ENCODE measurements around the gene MYO16. TPM values are rescaled to one million over a fixed set of nuclear protein-coding genes. Genes with fewer than 3 reads are reported as not detected.

The MYO16 gene
- total RNA-seq, 1 experiment from 2014 or later = not detected

- Mint-ChIP-seq H3K4me1 (no peaks in the 10 kb centered on the region), H3K4me3 (no peak overlapping the region), H3K27ac (no peak overlapping the region), H3K36me3 (ENCODE audit: insufficient read depth in 1 of 3, low read depth in 3 of 3) (no peaks in the 10 kb centered on the region), H3K27me3 (ENCODE audit: low read depth) (no peaks in the 10 kb centered on the region), H3K9me3 (no peaks in the 10 kb centered on the region)
- H3K23me2 ChIP-seq (ENCODE audit: insufficient read length, low read depth, low read length, poor library complexity, severe bottlenecking) = no peaks in the 10 kb centered on the region
- no peak overlapping the region for H2BK120ac ChIP-seq (ENCODE audit: low read depth, low read length, poor library complexity, severe bottlenecking)
- no peak overlapping the region for H4K8ac ChIP-seq (replicated peaks; ENCODE audit: insufficient read length, low read depth, low read length)
- H3K4me2 ChIP-seq (ENCODE audit: insufficient read depth, insufficient read length, low read length) = no peak overlapping the region
- no peak overlapping the region for H4K91ac ChIP-seq (ENCODE audit: insufficient read length, low read depth, low read length)
- no peaks in the 10 kb centered on the region for H4K20me1 ChIP-seq (ENCODE audit: control insufficient read depth, insufficient read depth, insufficient read length)
- H3K79me1 ChIP-seq (ENCODE audit: insufficient read depth, low read depth, low read length, poor library complexity, severe bottlenecking) = no peaks in the 10 kb centered on the region
- DNase-seq = no peak
- no peak overlapping the region for H4K5ac ChIP-seq (ENCODE audit: insufficient read length, low read depth, low read length)
- no peaks in the 10 kb centered on the region for H3K79me2 ChIP-seq (ENCODE audit: insufficient read depth, low read length)
- H2BK12ac ChIP-seq (ENCODE audit: insufficient read length, low read depth, low read length) = no peak overlapping the region
- WGBS (ENCODE audit: extremely low coverage, insufficient read length, low lambda C conversion rate) = no CpG with 5 or more reads among the region's 5 CpGs
- H3T11ph ChIP-seq (ENCODE audit: low read length) = no peak overlapping the region
- no peak overlapping the region for H2BK20ac ChIP-seq (ENCODE audit: low read depth, low read length, poor library complexity, severe bottlenecking)
- H3K18ac ChIP-seq (ENCODE audit: insufficient read length, low read depth, low read length) = no peak overlapping the region
- H2AK5ac ChIP-seq (ENCODE audit: insufficient read length, low read length) = no peak overlapping the region
- H3K9ac ChIP-seq (ENCODE audit: extremely low read depth, insufficient read length, low read length) = no peak overlapping the region
- no peak for TF ChIP-seq CTCF (conservative IDR thresholded peaks at IDR 0.05)
- no peak overlapping the region for H2BK15ac ChIP-seq (ENCODE audit: low read depth, low read length)
- no peak overlapping the region for H3K27ac ChIP-seq (ENCODE audit: insufficient read length, low read depth, low read length)
- H3K4me1 ChIP-seq (ENCODE audit: insufficient read depth, low read length) = no peaks in the 10 kb centered on the region
- H2BK5ac ChIP-seq (ENCODE audit: insufficient read length, low read length) = no peak overlapping the region
- no peaks in the 10 kb centered on the region for H3K27me3 ChIP-seq (ENCODE audit: insufficient read depth, low read length)
- no peaks in the 10 kb centered on the region for H3K9me3 ChIP-seq (ENCODE audit: control insufficient read depth, low read depth, low read length)
- no peak overlapping the region for H3K23ac ChIP-seq (ENCODE audit: insufficient read length, low read depth, low read length)
- no peak overlapping the region for H3K4ac ChIP-seq (ENCODE audit: low read depth, low read length)
- H2AFZ ChIP-seq (ENCODE audit: low read length) = no peak overlapping the region
- H3K14ac ChIP-seq (ENCODE audit: insufficient read depth, low read length) = no peak overlapping the region
- H3K56ac ChIP-seq (ENCODE audit: insufficient read length, low read depth, low read length) = no peak overlapping the region
Observed at GRCh38 chr13:108768035-108768434, 138.6 kb downstream of the MYO16 start.
